AG04449 (cell line): ENCODE measurements around the gene PRRX1.

ENCODE experiments used
- CTCF ChIA-PET: fragments of 350-600 bp; formaldehyde crosslinking; extraction: SDS; loops from one replicate; lab custom pipeline; 2021; ENCODE audit warnings: antibody characterized with exemption; lab: Yijun Ruan, JAX
- POLR2A ChIA-PET: fragments of 400-600, 350-600 bp; formaldehyde crosslinking; extraction: SDS; loops from one replicate; lab custom pipeline; 2020; ENCODE audit warnings: antibody characterized with exemption, inconsistent platforms; lab: Yijun Ruan, JAX
- DNase-seq: peaks from one replicate; pipeline ENCODE4 v3.0.0-alpha.2; 2010; ENCODE audit warnings: low read depth, low spot score
- H3K4me3 ChIP-seq: 2 replicates; pipeline ENCODE4 v1.5.1; 2011; ENCODE audit warnings: low read depth, mild to moderate bottlenecking, control low read depth, low read length
- CTCF ChIP-seq: IDR thresholded peaks from one replicate; pipeline ENCODE4 v1.5.1; 2011; ENCODE audit warnings: mild to moderate bottlenecking, moderate library complexity, low read length, control low read depth, inconsistent platforms; ENCODE audit not compliant: insufficient read depth; ENCODE audit errors: missing control alignments

PRRX1 gene

GRCh38 chr1:170732252-170732588 lies 68.3 kb downstream of the PRRX1 start:
- no peak overlapping the region for H3K4me3 ChIP-seq
- ChIA-PET CTCF (interaction anchor here (1.0 to 1.7 kb wide), 2 partner anchors 9 to 33 kb away, joined by 4 read pairs; no protein-coding TSS in a partner anchor), POLR2A (interaction anchor here (1.0 kb wide), 1 partner anchor 65 kb away, joined by 3 read pairs; no protein-coding TSS in a partner anchor)
- DNase-seq = no peak
- no peak for TF ChIP-seq CTCF

GRCh38 chr1:170734412-170735175 lies 70.7 kb downstream of the PRRX1 start:
- ChIA-PET CTCF (interaction anchor here (1.2 to 2.3 kb wide), 3 partner anchors 9 to 45 kb away, joined by 3 to 9 read pairs (median 4); no protein-coding TSS in a partner anchor), POLR2A (no interaction called here)
- no peak overlapping the region for H3K4me3 ChIP-seq
- no peak for DNase-seq
- TF ChIP-seq CTCF = no peak

GRCh38 chr1:170735366-170736263 lies 71.7 kb downstream of the PRRX1 start:
- CTCF ChIA-PET = interaction anchor here (1.2 kb wide), 1 partner anchor 177 kb away, joined by 3 read pairs; no protein-coding TSS in a partner anchor
- POLR2A ChIA-PET = no interaction called here
- TF ChIP-seq CTCF = no peak
- no peak overlapping the region for H3K4me3 ChIP-seq
- no peak for DNase-seq

GRCh38 chr1:170739803-170740202 lies 75.9 kb downstream of the PRRX1 start:
- ChIA-PET POLR2A (no interaction called here), CTCF (no interaction called here)
- TF ChIP-seq CTCF = no peak
- no peak for DNase-seq
- no peak overlapping the region for H3K4me3 ChIP-seq

- POLR2A ChIA-PET = no interaction called here
- CTCF ChIA-PET = interaction anchor here (1.0 to 1.5 kb wide), 3 partner anchors 10 to 24 kb away, joined by 3 to 4 read pairs (median 4); no protein-coding TSS in a partner anchor
- H3K4me3 ChIP-seq = no peak overlapping the region
- DNase-seq = no peak
- no peak for TF ChIP-seq CTCF
Measured at GRCh38 chr1:170741678-170742077, 77.7 kb downstream of the PRRX1 start.
